GM04503 (cell line): Measurements from ENCODE around the gene WDR19.
"Not testable (repeated sequence)": the region's sequence is repeated elsewhere in the genome, so short reads cannot be mapped to it uniquely, and the experiment has no call there.

ENCODE experiments used
- DNase-seq: peaks from one replicate; pipeline ENCODE4 v3.0.0-alpha.2; 2012; ENCODE audit warnings: low read depth

WDR19 gene

DNA sequence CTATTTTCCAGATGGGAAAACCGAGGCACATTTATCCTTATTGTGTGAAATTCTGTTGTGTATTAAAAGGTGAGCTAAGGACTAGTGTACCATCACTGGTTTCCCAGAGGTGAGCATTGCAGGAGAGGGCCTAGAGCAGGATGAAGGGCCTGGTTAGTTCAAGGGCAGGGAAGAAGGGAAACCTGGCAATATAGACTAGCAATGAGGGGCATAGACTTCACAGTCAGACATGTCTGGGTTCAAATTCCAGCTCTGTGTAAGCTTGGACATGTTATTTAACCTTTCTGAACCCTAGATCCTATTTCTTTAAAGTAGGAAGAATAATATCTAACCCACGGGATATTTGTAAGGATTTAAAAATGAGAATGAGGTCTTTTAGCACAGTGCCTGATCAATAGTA is 50.8 kb downstream of the WDR19 start:
- DNase-seq, result no peak

DNA sequence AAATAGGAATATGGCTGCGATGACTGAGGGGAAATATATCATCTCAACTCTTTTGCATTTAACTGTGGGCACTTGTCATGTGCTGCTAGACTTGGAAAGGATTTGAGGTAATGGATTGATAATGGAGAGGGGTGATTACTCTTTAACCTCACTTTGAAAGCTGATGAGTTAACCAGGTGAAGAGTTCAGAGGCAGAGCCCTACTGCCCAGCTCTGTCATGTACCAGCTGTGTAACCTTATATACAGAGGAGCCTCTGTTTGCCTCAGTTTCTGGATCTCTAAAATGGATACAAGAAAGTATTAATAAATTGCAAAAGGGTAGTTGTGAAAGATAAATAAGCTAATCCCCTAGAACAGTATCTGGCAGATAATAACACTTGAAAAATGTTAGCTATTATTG is 51.5 kb downstream of the WDR19 start:
- no peak for DNase-seq

DNA sequence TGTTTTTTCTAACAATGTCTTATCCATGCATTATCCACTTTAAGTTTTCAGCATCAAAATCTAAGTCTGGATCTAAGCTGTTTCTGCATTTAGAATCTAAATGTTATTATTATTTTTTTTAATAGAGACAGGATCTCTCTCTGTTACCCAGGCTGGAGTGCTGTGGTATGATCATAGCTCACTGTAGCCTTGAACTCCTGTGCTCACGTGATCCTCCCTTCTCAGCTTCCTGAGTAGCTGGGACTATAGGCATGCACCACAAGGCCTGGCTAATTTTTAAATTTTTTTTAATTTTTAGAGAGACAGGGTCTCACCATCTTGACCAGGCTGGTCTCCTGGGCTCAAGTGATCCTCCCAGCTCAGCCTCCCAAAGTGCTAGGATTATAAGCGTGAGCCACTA is 52.7 kb downstream of the WDR19 start:
- no peak for DNase-seq

DNA sequence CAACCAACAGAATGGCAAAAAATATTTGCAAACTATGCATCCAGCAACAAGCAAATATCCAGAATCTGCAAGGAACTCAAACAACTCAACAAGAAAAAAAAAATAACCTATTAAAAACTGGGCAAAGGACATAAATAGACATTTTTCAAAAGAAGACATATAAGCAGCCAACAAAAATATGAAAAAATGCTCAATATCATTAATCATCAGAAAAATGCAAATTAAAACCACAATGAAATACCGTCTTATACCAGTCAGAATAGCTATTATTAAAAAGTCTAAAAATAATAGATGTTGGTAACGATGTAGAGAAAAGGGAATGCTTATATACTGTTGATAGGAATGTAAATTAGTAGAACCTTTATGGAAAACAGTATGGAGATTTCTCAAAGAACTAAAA is 53.4 kb downstream of the WDR19 start:
- no peak for DNase-seq

DNA sequence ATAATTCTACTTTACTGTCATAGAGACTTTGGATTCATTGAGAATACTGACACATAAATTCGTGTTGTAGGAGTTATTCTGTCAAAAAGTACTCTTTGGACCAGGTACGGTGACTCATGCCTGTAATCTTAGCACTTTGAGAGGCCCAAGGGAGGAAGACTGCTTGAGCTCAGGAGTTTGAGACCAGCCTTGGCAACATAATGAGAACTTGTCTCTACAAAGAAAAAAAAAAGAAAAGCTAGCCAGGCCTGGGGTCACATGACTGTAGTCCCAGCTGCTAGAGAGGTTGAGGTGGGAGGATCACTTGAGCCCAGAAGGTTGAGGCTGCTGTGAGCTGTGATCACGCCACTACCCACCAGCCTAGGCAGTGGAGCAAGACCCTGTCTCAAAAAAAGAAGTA is 54.9 kb downstream of the WDR19 start:
- no peak for DNase-seq

DNA sequence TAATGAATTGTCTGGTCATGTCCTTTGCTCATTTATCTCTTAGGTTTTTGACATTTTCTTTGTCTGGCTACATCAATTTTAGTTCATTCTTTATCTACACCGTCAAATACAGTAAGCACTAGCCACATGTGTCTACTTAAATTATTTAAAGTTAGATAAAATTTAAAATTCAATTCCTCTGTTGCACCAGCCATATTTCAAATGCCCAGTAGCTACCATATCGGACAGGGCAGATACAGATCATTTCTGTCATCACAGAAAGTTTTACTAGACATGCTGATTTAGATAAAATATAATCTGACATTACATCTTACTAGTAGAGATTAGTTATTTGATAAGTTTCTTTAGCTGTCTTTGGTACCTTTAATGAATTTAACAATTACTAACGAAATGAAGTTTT is 61.1 kb downstream of the WDR19 start:
- no peak for DNase-seq

DNA sequence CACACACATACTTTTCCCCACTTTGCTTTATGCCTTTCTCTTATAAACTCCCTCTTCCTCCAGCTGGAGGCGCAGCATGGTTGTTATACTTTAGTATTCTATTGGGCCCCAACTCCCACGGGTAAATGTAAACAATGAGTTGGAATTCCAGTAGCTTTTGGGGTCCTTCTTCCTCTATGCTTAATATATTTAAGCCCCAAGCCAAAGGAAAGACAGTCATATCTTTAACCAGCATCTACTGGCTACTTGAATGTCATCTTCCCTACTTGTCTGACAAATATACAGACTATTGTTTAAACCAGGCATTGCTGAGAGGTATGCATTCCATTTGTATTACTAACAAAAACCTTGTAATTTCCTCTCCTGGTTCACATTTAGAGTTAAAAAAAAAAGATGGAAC is 72.9 kb downstream of the WDR19 start:
- no peak for DNase-seq

DNA sequence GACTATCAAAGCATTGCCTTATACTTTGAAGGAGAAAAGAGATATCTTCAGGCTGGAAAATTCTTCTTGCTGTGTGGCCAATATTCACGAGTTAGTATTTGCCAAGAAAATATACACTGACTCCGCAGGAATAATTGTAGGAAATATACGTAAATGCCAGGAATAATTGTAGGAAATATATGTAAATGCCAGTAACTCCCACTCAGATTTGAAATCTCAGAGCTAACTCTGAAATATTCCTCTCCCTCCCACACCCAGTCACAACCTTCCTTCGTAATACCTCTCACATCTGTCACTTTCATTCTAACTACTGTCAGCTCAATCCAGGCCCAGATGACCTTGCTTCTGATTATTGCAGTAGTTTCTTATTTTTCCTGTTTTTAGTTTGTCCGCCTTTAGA is 73.5 kb downstream of the WDR19 start:
- no peak for DNase-seq

DNA sequence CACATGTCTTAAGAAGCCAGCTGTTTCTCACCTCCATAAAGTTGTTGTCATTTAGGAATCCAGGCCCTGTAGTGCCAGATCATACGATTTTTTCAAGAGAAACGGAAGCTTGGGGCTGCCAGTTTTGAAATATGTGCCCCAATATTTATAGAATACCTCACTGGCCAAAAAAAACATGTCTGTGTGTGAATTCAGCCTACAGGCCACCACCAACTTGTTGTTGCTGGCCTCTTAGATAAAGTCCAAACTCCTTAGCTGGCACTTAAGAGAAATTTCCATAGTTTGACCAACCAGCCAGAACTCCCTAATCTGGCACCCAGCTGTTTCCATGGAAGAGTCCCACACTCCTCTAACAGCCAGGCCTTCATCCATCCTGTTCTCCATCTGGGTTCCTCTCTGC is 74.1 kb downstream of the WDR19 start:
- no peak for DNase-seq

DNA sequence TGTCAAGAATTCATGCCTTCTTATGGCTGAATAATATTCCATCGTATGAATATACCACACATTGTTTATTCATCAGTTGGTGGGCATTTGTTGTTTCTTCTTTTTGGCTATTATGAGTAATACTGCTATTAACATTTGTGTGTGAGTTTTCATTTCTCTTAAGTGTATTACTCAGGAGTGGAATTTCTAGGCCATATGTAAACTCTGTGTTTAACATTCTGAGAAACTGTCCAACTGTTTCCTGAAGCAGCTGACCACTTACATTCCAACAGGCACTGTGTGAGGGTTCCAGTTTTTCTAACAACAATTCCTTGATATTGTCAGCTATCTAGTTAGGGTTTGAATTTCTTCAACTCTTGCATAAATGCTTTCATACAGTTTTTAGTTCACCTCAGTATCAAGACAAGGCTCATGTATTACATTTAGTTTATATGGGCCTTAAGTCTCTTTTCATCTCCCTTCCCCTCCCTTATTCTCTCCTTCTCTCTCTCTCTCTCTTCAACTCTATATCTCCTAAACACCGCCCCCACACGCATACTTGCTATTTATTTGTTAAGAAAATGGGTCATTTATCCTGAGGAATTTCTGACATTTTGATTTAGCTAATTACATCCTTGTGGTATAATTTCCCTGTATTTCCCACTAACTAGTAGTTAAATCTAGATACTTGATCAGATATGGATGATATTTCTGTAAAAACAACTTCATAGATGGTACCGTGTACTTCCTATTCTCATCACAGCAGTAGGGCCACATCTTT is 77.4 kb downstream of the WDR19 start:
- DNase-seq, result peak; percentile 8

DNA sequence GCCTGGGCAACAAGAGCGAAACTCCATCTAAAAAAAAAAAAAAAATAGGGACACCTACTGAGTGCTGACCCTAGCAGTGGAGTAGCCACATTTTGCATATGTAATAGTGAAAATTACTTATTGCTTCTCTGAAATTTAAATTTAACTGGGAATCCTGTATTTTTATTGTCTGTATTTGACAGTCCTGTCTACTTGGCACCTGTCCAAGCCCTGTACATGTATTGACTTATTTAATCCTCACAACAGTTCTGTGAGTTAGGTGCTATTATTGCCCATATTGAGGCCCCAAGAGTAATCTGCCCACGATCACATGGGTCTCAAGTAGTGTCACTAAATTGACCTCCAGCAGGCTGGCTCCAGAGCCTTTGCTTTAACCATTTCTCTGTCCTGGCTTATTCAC is 81.6 kb downstream of the WDR19 start:
- DNase-seq, result no peak

DNA sequence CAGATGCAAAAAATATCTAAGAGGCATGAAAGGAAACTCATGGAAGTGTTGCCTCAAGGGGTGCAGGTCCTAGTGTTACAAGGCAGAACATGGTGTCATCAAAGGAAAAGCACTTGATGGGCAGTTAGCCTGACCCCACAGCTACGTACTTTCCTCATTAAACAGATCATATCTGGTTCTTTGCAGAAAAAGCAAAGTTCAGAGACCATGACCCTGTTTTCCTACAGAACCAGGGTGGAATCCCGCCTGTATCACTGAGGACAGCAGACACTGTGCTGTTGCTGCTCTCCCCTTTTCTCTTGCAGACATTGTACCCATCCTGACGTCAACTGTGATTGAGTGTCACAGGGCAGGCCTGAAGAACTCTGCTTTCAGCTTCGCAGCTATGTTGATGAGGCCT is 92.2 kb downstream of the WDR19 start:
- no peak for DNase-seq

DNA sequence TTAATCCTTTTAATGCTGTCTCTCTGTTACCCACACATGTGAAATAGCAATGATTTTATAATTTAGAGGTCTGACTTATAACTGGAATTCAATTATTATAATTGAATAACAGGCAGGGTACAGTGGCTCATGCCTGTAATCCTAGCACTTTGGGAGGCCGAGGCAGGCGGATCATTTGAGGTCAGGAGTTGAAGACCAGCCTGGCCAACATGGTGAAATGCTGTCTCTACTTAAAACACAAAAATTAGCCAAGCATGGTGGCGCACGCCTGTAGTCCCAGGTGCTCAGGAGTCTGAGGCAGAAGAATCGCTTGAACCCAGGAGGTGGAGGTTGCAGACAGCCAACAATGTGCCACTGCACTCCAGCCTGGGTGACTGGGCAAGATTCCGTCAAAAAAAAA is 95.3 kb downstream of the WDR19 start:
- DNase-seq, result not testable (repeated sequence)

DNA sequence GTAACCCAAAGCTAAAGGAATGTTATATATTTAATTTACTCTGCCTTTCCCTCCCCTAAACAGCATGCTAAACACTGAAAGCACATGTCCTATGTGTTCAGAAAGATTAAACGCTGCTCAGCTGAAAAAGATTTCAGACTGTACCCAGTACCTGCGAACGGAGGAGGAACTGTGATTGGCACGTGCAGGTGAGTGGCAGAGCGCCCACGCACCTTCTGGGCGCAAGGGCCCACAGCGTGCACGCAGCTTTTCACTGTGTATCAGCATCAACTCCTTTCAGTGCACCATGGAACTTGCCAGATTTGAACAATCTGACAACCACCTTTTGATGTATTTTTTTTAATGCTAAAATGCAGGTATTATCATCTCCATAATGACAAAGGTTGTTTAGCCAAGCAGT is 96.1 kb downstream of the WDR19 start:
- no peak for DNase-seq

DNA sequence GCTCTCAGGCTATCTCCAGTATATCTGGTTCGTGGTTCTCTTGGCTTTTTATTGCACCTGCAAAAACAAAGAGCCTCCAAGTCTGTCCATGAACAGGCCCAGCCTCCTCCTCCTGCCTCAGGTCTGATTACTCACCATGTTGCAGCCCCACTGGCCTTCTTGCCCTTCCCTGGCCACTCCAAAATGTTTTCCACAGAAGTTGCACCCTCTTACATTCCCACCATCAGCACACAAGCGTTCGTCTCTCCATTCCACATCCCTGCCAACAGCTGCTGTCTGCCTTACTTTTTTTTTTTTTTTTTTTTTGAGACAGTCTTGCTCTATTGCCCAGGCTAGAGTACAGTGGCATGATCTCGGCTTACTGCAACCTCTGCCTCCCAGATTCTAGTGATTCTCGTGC is 97.1 kb downstream of the WDR19 start:
- no peak for DNase-seq

DNA sequence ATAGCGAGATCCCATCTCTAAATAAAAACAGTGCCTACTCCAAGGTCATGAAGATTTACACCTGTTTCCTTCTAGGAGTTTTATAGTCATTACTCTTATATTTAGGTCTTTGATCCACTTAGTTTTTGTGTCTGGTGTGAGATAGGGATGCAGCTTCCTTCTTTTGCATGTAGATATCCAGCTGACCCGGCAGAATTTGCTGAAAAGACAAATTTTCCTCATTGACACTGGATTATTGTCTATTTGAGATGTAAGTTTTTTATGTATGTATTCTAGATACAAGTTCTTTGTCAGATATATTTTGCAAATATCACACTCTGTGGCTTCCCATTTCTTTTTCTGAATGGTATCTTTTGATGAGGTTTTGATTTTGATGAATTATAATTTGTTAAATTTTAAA is 98.4 kb downstream of the WDR19 start:
- no peak for DNase-seq

DNA sequence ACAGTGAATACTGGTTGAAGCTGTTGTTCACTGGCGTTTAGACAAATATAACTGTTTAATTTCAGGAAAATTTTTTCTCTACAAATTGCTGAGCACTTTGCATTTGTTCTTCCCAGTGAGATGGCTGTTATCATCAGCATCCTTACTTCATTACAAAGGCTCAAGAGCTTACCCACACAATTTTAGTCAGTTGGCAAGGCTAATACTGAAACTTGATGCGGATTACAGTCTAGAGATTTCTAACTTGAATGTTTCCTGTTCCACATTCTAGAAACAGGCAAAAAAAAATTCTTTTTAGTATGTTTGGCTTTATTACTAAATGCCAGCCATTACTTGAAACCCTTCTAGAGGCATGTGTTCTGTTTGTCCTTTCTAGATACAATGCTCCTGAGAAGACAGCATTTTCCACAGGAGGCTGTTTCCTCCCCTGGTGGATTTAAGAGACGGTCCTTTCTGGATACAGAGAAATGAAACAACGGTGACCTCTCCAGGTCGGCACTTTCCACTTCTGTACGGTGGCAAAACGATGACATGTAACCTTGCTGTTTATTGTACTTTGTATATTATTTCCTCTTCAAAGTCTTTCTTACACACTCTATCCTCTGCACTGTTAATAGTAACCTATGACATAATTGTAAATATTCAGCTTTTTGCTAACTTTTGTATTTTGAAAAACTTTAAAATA is 102.9 kb downstream of the WDR19 start:
- no peak for DNase-seq

DNA sequence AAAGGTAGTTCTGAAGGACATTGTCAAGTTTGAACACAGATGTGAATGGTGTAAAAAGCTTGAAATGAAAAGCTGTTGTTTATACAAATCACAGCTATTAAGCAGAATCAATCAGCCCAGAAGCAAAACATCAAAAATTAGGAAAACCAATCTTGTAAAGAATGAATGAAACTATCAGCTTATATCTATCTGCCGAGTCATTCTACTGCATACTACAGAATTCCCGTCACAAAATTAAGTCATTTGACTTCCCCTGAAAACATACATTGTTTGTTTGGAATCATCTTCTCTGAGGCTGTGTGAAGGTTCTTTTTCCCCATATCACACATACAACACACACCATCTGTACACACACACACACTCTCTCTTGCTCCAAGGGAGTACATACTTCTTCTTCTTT is 103.5 kb downstream of the WDR19 start:
- DNase-seq, result no peak

DNA sequence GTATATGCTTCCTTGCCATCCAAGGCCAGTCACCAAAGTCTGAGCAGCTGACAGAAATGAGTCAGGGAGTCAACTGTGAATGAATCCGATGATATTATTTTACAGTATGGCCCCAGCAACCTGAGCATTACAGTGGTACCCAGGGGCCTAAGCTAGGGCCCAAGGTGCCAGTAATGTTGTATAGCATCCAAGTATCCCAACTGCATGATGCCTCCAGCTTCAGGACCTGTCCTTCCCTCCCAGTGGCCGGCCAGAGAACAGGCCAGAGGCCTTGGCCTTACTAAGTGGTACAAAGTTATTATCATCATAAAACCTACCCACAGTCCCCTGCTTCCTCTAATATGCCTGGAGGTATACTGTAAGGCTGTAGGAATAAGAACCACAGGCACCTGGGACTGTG is 103.9 kb downstream of the WDR19 start:
- no peak for DNase-seq

DNA sequence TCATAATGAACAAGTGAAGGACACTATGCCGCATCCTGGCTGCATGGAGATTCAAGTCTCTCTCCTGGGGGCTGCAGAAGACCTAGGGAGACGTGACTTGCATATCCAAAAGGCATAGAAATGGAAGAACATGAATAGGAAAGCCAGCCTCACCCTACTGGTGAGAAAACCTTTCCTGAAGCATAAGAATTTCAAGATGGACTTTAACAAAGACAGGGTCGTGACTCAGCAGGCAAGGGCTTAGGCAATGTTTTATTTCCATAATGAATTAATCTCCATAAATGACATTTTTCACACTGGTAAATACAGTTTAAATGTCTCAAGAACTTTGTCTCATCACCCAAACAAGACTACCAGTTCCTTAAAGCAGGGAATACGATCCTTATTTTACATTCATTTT is 104.9 kb downstream of the WDR19 start:
- no peak for DNase-seq

DNA sequence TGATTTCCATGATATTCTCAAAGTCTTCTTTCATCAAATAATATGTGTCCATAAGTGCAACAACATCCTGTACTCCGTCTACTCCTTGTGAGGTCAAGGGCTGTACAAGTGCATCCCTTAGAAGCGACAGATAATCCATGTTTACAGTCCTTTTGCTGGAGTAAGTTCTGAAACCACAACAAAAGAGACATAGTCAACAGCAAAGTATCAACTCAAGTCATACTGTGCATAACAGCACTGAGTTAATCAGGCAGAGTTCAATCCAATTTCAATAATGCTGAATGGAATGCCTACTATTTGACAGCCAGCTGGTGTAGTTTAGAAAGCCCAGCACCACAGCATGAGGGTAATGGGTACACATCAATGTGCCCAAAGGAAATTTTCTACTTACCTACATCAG is 109.4 kb downstream of the WDR19 start:
- DNase-seq, result no peak

DNA sequence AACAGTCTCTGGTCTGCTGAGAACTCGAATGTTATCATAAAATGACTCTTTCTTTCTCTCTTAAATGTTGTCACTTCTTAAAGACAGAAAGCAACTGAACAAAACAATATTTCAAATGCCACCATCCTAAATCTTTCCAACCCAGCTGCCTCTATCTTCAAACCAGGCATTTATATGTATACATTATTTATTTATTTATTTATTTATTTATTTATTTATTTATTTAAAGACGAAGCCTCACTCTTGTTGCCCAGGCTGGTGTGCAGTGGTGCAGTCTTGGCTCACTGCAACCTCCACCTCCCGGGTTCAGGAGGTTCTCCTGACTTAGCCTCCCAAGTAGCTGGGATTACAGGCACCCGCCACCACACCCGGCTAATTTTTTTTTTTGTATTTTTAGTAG is 110.1 kb downstream of the WDR19 start:
- not testable (repeated sequence) for DNase-seq

DNA sequence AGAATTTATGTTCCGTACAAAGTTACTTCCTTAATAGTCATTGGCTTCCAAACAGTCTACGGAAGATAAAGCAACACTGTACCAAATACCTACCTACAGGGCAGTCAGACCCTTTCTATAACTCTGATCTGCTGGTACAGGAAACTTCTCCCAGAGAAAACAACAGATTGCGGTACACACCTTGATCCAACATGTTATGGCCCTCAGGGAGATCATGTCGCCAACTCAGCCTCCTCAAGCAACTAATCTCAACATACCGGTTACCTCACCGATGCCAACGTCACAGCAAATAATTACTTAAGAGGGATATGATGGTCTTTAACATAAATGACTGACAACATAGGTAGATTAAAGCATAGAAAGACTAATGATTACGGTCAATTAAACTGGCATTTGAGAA is 113.5 kb downstream of the WDR19 start:
- DNase-seq, result no peak

DNA sequence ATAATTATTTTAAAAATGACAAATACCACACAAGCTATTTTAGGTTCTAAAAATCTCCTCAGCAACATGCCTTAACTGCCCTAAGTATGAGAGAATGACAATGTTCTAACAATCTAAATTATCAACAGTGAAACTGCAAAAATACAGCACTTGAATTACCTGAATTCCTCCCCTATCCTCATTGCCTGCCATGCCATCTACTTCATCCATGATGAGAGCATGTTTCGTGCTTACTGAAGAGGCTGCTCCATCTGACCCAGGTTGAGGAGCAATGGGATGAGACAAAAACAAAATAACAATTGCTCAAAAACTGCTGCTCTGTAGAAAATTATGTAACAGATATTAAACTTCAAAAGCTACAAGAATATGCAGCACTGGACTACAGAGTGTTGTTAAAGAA is 120.6 kb downstream of the WDR19 start:
- DNase-seq, result no peak
